HG02588 (cell line): ENCODE measurements around the gene FAM78B.

Experiments
- ATAC-seq: cut with Tn5 transposase; IDR thresholded peaks from one replicate; pipeline ENCODE4 v1.9.1; 2021; ENCODE audit warnings: mild to moderate bottlenecking, moderate library complexity; ENCODE audit not compliant: unreplicated experiment

FAM78B gene

GRCh38 chr1:166164995-166165660 is 1.7 kb downstream of the FAM78B start:
- no peak for ATAC-seq

DNA sequence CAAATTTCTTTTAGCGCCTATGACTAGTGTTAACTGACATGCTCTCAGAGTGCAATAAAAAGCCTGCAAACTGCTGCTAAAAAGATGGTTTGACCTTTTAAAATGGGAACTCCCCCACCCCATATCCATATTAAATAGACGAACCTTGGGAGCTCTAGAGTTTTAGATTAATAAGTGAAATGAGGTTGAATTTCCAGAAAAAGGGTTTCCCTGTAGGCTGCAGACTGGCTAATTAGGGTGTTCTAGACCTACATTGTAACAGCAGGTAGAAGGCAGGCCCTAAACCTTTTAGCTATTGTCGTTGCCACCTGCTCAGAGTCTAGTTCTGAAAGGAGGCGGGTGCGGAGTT is 2.2 kb downstream of the FAM78B start:
- no peak for ATAC-seq

DNA sequence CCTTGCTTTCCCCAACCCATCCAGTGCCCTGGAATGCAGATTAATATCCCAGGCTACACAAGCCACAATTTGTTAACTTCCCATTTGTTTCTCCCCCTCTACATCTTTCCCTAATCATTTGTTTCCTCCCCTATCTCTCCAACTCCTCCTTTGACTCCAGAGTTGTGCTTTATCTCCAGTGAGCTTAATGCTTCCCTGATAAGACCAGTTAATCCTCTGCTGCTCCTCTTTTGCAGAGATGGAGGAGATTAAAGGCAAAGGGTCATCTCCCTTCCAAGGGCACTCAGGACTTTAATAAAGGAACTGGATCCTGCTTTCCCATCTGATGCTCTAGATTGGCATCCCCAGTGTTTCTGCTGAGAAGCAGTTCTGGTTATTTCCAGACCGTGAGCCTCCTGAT is 7.1 kb downstream of the FAM78B start:
- ATAC-seq, result no peak

DNA sequence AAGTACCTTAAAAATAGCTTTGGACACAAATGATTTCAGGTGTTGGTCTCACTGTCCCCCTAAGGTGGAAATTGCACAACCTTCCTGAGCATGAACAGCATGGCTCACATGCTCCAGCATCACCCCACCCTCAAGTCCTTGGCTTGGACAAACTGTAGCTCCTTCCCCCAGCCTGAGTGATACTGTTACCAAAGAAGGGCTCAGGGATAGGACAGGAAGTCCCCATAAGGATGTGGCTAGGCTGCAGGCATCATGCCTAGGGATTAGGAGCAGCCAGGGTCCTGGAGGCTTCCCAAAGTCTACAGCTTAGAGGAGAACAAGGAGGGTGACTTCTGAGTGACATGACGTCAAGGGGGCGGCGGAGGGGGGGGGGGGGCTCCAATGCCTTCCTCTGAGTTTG is 10.1 kb downstream of the FAM78B start:
- ATAC-seq, result no peak

- ATAC-seq, result no peak
Observed at GRCh38 chr1:166155108-166155507, 11.7 kb downstream of the FAM78B start.

DNA sequence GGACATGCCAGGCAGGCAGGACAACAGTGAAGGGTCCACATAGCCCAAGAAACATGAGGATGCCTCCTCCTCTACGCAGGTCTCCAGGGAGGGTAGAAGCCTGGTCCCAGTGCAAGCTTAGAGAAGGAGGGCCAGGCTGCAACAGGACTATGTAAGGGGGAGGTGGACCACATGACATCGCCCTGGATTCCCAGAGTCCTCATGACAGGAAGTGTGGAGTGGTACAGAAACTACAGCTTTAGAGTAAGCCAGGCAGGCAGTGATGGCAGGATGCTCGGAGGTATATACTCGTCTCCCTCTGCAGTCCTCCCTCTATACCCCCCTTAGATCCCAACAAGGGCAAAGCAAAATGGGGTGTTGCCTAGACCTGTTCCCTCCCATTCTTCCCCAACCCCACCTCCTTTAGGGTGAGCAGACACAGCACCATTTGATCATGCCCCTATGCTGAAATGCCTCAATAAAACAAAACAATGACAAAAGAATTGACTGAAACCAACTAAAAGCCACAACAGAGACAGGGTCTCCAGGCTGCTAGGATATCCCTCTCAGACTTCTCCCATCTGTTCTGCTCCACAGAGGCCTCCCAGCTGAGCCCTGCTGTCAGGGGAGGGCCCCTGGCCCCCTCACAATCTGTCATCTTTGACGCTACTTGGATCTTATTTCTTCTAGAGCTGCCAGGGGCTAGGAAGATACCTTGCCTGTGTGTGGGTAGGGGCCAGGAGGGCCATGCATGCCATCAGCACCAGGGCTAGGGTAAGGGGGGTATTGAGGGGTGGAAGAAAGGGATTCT is 13.1 kb downstream of the FAM78B start:
- no peak for ATAC-seq

- no peak for ATAC-seq
Observed at GRCh38 chr1:166152978-166153377, 13.8 kb downstream of the FAM78B start.

GRCh38 chr1:166151804-166152203 is 15.0 kb downstream of the FAM78B start:
- ATAC-seq, result no peak

- ATAC-seq, result no peak
Observed at GRCh38 chr1:166145499-166145898, 21.3 kb downstream of the FAM78B start.

DNA sequence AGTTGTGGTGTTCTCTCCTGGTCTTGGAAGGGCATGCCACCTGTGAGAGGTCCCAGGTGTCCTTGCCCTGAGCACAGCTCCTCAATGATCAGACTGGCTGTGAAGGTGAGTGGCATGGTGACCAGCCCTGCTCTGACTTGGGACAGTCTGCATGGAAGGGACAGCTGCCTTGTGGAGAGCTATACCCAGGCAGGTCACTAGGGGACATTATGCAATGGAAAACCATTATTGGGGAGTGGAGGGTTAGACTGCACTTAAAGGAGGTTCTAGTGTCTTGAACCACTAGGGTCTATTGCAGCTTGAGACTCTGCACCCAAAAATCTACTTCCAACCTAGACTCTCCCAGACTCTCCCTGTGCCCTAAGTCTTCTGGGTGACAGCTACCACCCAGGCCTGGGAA is 24.8 kb downstream of the FAM78B start:
- ATAC-seq, result no peak

DNA sequence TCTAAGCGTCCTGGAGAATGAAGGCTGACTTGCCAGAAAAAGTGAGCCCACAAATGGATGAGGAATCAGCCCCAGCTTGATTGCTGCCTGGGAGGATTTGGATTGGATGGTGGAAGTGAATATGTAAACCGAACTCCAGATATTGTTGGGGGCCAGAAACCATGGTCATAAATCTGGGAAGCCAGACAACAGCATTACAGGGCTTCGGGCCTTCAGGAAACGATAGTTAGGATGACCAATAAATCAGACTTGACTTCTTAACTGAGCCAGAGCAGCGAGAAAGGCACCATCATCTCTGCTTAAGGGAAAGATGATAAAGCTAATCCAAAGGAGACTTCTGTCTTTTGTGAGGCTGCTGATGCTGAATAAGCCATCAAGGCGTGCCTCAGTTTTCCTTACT is 26.6 kb downstream of the FAM78B start:
- no peak for ATAC-seq

- no peak for ATAC-seq
Observed at GRCh38 chr1:166139735-166140134, 27.1 kb downstream of the FAM78B start.

DNA sequence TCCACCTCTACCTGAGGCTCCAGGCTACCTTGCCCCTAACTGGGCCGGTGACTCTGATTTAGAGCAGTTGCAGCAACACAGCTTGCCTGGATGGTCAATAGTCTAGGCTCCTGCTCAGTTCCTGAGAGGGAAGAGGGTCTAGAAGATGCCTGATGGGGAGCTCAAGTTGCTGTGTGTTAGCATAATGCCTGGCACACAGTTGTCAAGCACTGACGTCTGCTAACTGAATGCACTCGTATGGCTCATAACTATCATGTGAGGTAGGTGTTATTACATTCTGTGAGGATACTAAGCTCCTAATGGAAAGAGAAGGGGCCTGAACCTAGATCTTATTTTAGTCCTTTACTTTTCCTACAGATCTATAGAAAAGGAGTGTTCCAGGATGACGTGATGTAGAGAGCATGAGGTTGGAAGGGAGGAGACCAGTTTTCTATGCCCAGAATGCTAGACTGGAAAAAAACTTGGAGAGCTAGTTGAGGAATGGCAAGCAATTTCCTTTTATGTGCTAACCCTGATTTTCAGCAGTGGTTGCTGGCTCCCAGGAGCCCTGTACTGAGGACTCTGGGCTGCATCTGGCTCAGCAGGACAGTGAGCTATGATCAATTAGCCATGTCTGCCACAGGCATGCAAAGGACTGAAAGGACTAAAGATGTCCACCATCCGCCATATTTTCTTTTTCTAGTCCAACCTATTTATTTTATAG is 30.0 kb downstream of the FAM78B start:
- no peak for ATAC-seq

GRCh38 chr1:166136222-166136621 is 30.6 kb downstream of the FAM78B start:
- ATAC-seq, result no peak

GRCh38 chr1:166133857-166134256 is 32.9 kb downstream of the FAM78B start:
- ATAC-seq, result peak; percentile 76

DNA sequence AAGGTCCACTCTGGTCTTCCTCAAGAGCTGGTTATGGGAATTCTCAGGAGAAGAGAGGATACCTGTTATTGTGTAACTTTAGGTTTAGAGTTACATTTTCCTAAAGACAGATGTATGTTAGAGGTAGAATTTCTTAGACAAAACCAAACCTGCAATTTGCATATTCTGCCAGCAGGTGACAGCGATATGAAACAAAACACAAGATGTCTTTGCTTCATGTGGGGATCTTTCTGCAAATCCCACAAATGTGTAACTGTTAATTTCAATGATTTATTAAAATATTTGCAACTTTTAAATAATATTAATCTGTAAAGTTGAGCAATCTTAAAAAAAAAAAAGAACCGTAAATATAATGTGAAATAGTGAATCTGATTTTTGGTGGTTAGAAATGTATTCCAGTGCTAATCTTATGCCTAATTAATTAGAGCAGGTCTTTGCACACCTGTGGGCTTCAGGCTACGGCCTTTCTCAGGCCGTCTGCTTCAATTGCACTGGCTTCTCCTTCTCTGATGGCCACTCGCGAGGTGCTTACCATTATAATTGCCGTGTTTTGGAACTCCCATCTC is 33.4 kb downstream of the FAM78B start:
- no peak for ATAC-seq

DNA sequence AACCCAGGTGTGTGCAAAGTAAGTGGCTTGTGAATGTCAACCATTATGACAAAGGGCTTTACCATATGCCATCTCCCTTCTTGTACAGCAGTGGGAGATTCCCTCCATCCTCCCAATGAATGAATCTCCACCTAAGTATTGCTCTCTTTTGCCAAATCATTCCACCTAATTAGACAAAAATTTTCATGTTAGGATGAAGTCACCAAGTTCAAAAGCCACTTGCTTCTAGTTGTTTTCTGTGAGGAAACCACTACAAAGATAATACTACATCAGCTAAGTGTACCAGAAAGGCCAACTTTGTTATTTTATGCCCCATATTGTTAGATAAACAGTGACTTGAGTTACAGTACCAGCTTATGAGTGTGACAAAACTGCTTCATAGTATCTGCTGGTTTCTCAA is 34.3 kb downstream of the FAM78B start:
- no peak for ATAC-seq

DNA sequence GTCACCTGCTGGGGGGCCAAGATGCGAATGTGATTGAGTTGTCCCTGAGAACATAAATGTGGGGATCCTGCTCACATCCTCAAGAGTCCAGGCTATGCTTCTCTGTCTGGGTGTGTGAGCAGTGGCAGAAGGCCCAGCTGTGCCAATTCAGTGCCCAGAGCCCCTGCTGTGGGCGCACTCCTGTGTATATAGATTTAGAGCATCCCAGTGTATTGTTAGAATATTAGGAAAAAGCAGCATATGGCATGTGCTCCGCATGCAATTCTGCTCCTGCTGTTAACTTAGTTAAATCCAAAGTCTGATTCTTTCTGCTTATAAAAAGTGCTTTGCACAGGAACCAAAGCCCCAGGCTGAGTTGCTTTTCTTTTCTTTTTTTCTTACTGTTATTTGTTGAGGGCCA is 37.8 kb downstream of the FAM78B start:
- ATAC-seq, result no peak

GRCh38 chr1:166128195-166128594 is 38.6 kb downstream of the FAM78B start:
- no peak for ATAC-seq

DNA sequence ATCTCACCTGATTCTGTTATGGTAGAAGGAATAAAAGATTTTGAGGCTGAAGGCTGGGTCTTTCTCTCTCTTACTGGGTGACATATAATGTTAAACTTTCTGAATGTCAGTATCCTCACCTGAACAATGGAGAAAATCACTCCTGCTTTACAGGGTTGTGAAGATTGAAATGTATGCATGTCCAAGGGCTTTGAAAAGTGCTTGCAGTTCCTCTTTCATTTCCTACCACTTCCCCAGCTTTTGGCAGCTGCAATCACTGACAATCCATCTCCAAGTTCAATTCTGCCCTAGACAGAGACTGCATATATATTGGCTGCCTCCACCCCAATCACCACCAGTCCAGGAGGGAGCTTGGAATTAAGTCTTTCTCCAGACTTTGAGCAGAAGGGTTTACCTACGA is 39.8 kb downstream of the FAM78B start:
- ATAC-seq, result no peak

DNA sequence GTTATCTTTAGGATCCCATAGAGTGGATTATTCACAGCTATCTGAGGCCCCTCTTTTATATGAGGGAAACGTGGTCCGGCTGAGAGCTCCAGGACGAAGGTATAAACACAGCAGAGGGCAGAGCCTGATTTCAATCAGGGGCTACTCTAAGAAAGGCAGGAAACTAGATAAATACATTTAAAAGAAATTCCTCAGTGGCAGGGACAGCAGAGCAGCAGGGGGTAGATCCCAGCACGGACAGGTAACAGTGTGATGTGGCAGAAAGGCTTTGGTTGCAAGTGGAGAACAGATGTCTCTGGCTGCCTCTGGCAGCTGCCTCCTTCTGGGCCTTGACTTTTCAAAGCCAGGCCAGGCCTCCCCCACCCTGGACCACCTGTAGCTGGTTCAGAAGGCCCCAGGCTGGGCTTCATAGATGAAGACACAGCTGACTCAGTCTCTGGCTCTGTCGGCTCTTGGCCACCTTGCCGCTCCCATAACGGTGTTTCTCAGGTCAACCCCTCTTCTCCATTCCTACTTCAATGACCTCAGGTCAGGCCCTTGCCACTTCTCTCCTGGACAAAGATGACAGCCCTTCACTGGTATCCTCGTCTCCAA is 43.8 kb downstream of the FAM78B start:
- no peak for ATAC-seq
